K562 (cell line): Measurements from ENCODE around the gene PCDH9. TPM values are rescaled to one million over a fixed set of nuclear protein-coding genes. Genes with fewer than 3 reads are reported as not detected.

Experiments
- ATAC-seq: fragments of 200-7000 bp; cut with Tn5 transposase; 3 replicates; pipeline ENCODE4 v1.9.1; 2020; ENCODE audit warnings: moderate library complexity
- BruUV-seq: library from RNA; stranded (reverse); fragments of 400-500 nt; replicated peaks from 2 replicates; lab custom pipeline; 2021; lab: Mats Ljungman, UMichigan
- CTCF ChIA-PET: fragments of 300-600 bp; formaldehyde crosslinking; extraction: SDS; loops from one replicate; lab custom pipeline; 2021; ENCODE audit warnings: low intra/inter-chr PET ratio; lab: Yijun Ruan, JAX
- POLR2A ChIA-PET: fragments of 300-600, 350-650 bp; sonication (Branson Sonifier 250); formaldehyde crosslinking; extraction: SDS; loops from one replicate; lab custom pipeline; 2021; ENCODE audit warnings: antibody characterized with exemption, inconsistent platforms; lab: Yijun Ruan, JAX
- DNase-seq, 4 experiments: peaks; one replicate each; pipeline versions ENCODE4 v3.0.0 to v3.0.0-alpha.2; 2011 to 2018; ENCODE audit warnings: low spot score in 3 of 4, mixed read lengths in 3 of 4; ENCODE audit errors: extremely low read depth in 1 of 4
- FAIRE-seq: peaks from 2 replicates; lab custom pipeline; 2011; peaks lifted over from hg19 to GRCh38; lab: Jason Lieb, UNC
- H2AFZ ChIP-seq: 2 replicates; pipeline ENCODE4 v1.6.0; 2011; ENCODE audit warnings: low read depth, low read length, control low read depth, inconsistent platforms
- H3K27ac ChIP-seq: fragments of 200-600 bp; 3 replicates; pipeline ENCODE4 v1.8.0; 2011; ENCODE audit warnings: low read depth, mild to moderate bottlenecking, control low read depth, inconsistent platforms, low read length, moderate library complexity, mixed read lengths; ENCODE audit errors: extremely low read depth
- H3K27me3 ChIP-seq, 2 experiments: fragments of 300-600 bp in 1 of 2; 2 replicates in 1 of 2; 3 replicates in 1 of 2; pipeline versions ENCODE4 v1.6.0 to v1.8.0; 2011; ENCODE audit warnings: inconsistent platforms in 2 of 2, low read length in 2 of 2, mild to moderate bottlenecking in 1 of 2, mixed read lengths in 1 of 2, moderate library complexity in 1 of 2; ENCODE audit not compliant: control insufficient read depth in 2 of 2, insufficient read depth in 2 of 2
- H3K36me3 ChIP-seq: fragments of 300-600 bp; 3 replicates; pipeline ENCODE4 v1.8.0; 2011; ENCODE audit warnings: mild to moderate bottlenecking, low read length, inconsistent platforms; ENCODE audit not compliant: control insufficient read depth, insufficient read depth
- H3K4me1 ChIP-seq, 2 experiments: fragments of 200-600 bp in 1 of 2; replicated peaks in 1 of 2; 2 replicates in 1 of 2; 3 replicates in 1 of 2; pipeline versions ENCODE4 v1.5.1 to v1.8.0; 2011; ENCODE audit warnings: inconsistent platforms in 2 of 2, low read length in 2 of 2, mild to moderate bottlenecking in 1 of 2, mixed read lengths in 1 of 2, moderate library complexity in 1 of 2; ENCODE audit not compliant: control insufficient read depth in 2 of 2, insufficient read depth in 2 of 2
- H3K4me2 ChIP-seq: 2 replicates; pipeline ENCODE4 v1.6.1; 2011; ENCODE audit warnings: low read length, control low read depth, inconsistent platforms, mixed read lengths; ENCODE audit not compliant: insufficient read depth
- H3K4me3 ChIP-seq: fragments of 200-600 bp; sonication (generic), shearing (Covaris generic); 2 replicates; pipeline ENCODE4 v1.5.1; 2016; ENCODE audit warnings: control low read depth, inconsistent platforms
- H3K79me2 ChIP-seq: fragments of 200-600 bp; 3 replicates; pipeline ENCODE4 v1.8.0; 2011; ENCODE audit warnings: low read length, inconsistent platforms; ENCODE audit not compliant: control insufficient read depth, insufficient read depth
- H3K9ac ChIP-seq, 2 experiments: 2 replicates each; pipeline versions ENCODE4 v1.6.0 to v1.6.1; 2011; ENCODE audit warnings: low read depth in 2 of 2, low read length in 2 of 2, control low read depth in 1 of 2, inconsistent platforms in 1 of 2, mild to moderate bottlenecking in 1 of 2, mixed read lengths in 1 of 2; ENCODE audit not compliant: insufficient read depth in 1 of 2
- H3K9me1 ChIP-seq: one replicate; pipeline ENCODE4 v1.6.0; 2011; ENCODE audit warnings: inconsistent platforms, mild to moderate bottlenecking, low read length, moderate library complexity; ENCODE audit not compliant: control insufficient read depth, insufficient read depth
- H3K9me3 ChIP-seq: replicated peaks from 2 replicates; pipeline ENCODE4 v1.5.1; 2011; ENCODE audit warnings: low read depth, low read length, inconsistent platforms; ENCODE audit not compliant: control insufficient read depth, insufficient read depth
- H4K20me1 ChIP-seq: replicated peaks from 2 replicates; pipeline ENCODE4 v1.6.1; 2011; ENCODE audit warnings: low read length, inconsistent platforms, mixed read lengths; ENCODE audit not compliant: control insufficient read depth, insufficient read depth
- DNMT1 ChIP-seq: fragments of 450-650 bp; IDR thresholded peaks from 2 replicates; pipeline ENCODE4 v1.6.1; 2016; ENCODE audit warnings: antibody characterized with exemption, mild to moderate bottlenecking
- ELK1 ChIP-seq: sonication (generic); formaldehyde crosslinking; IDR thresholded peaks from 2 replicates; pipeline ENCODE4 v1.8.1; 2022; ENCODE audit warnings: missing genetic modification reagents
- HINFP ChIP-seq: fragments of 450-650 bp; conservative IDR thresholded peaks from 2 replicates; pipeline ENCODE4 v1.6.1; 2016; ENCODE audit warnings: missing genetic modification characterization, low read depth, mild to moderate bottlenecking, control low read depth, missing compliant biosample characterization
- HMG20A ChIP-seq: fragments of 450-650 bp; formaldehyde crosslinking; conservative IDR thresholded peaks from 2 replicates; pipeline ENCODE4 v1.4.0; 2020; ENCODE audit warnings: mild to moderate bottlenecking, mixed read lengths
- HOMEZ ChIP-seq: fragments of 250-450 bp; sonication (Bioruptor Pico); IDR thresholded peaks from 2 replicates; pipeline ENCODE4 v1.4.0; 2020; ENCODE audit warnings: mild to moderate bottlenecking, moderate library complexity
- ILF3 ChIP-seq: fragments of 450-650 bp; IDR thresholded peaks from 2 replicates; pipeline ENCODE4 v1.6.1; 2018; ENCODE audit warnings: antibody characterized with exemption, mild to moderate bottlenecking, moderate library complexity, borderline replicate concordance
- MTA2 ChIP-seq: fragments of 450-650 bp; IDR thresholded peaks from 2 replicates; pipeline ENCODE4 v1.6.1; 2016; ENCODE audit warnings: low read depth
- ZNF280A ChIP-seq: fragments of 450-650 bp; IDR thresholded peaks from 2 replicates; pipeline ENCODE4 v1.6.1; 2018; ENCODE audit warnings: mild to moderate bottlenecking, low read depth; ENCODE audit not compliant: partially characterized antibody
- WGBS: fragments of 100-300 bp; shearing (Covaris generic); methylation state at CpG from one replicate; pipeline ENCODE4 v1.1.6; 2016; ENCODE audit warnings: low coverage, mixed read lengths; ENCODE audit not compliant: insufficient coverage; ENCODE audit errors: missing lambda C conversion rate; 5-methylcytosine and 5-hydroxymethylcytosine counted together
- in situ Hi-C: fragments of 300-500 bp; cut with MboI; formaldehyde crosslinking; loops from 4 replicates; pipeline ENCODE4 v1.15.0; 2018; ENCODE audit warnings: inconsistent platforms, mixed read lengths
- intact Hi-C: fragments of 100-400 bp; cut with micrococcal nuclease; formaldehyde crosslinking; loops from 2 replicates; pipeline ENCODE4 v1.14.2; 2022
- polyA plus RNA-seq, 8 experiments: library from polyadenylated mRNA; depleted of rRNA in 4 of 8; stranded (reverse) in 5 of 8; unstranded in 3 of 8; fragments of >200 nt; fragmentation: Nextera tagmentation in 2 of 8; fragmentation: Illumina TruSeq in 1 of 8; extraction: Ambion mirVana in 2 of 8; extraction: Trizol in 1 of 8; gene quantifications; 2 replicates each; pipeline versions ENCODE4 v1.2.1 to v1.2.3, GENCODE V29; 2011 to 2014; ENCODE audit warnings: inconsistent platforms in 1 of 8, missing spikeins in 1 of 8
- total RNA-seq, 7 experiments: library from RNA; depleted of rRNA in 6 of 7; stranded (reverse); fragments of >200 nt in 6 of 7; fragmentation: Illumina TruSeq in 2 of 7; extraction: Trizol in 2 of 7; gene quantifications; 2 replicates each; pipeline versions ENCODE4 v1.2.1 to v1.2.3, GENCODE V29; 2011 to 2021; ENCODE audit warnings: low replicate concordance in 1 of 7

The PCDH9 gene
- total and polyA plus RNA-seq, 9 of the 15 experiments (the other 6 are each of a cell fraction or from before 2014, with no cell fraction given): 1.1 to 6.7 (median 4.9) TPM

- Histone ChIP-seq H3K9me3 (no peaks in the 10 kb centered on the region), H3K4me1 (no peaks in the 10 kb centered on the region), H3K27me3 (no peaks in the 10 kb centered on the region), H4K20me1 (no peaks in the 10 kb centered on the region), H3K9ac (no peak overlapping the region), H3K36me3 (no peaks in the 10 kb centered on the region), H3K9me1 (no peaks in the 10 kb centered on the region), H3K4me3 (no peak overlapping the region), H2AFZ (no peak overlapping the region), H3K27ac (no peak overlapping the region), H3K79me2 (no peaks in the 10 kb centered on the region), H3K4me2 (no peak overlapping the region)
- BruUV-seq: no TSS peak
- WGBS: 55% methylated on average over 4 of the region's 4 CpGs
- FAIRE-seq (no peak), DNase-seq (no peak), ATAC-seq (no peak)
- in situ Hi-C loops: no loop called here
- POLR2A ChIA-PET: no interaction called here
- intact Hi-C loops: no loop called here
- no peak for TF ChIP-seq HOMEZ
- TF ChIP-seq MTA2: no peak
- CTCF ChIA-PET: no interaction called here
Measured at GRCh38 chr13:66952507-66952906, 277.6 kb downstream of the PCDH9 start.

- no peaks in the 10 kb centered on the region for H3K79me2 ChIP-seq
- FAIRE-seq (no peak), ATAC-seq (no peak), DNase-seq (no peak)
- H3K27me3 ChIP-seq: no peaks in the 10 kb centered on the region
- in situ Hi-C loops (no loop called here), intact Hi-C loops (no loop called here)
- H2AFZ ChIP-seq: no peak overlapping the region
- WGBS: 42% methylated on average over 2 of the region's 2 CpGs
- CTCF ChIA-PET: no interaction called here
- H3K9ac ChIP-seq: no peak overlapping the region
- no peaks in the 10 kb centered on the region for H3K9me1 ChIP-seq
- POLR2A ChIA-PET: interaction anchor here (0.6 kb wide), 1 partner anchor 334 kb away, joined by 3 read pairs; no protein-coding TSS in a partner anchor
- no peaks in the 10 kb centered on the region for H3K9me3 ChIP-seq
- no peaks in the 10 kb centered on the region for H3K36me3 ChIP-seq
- no peak overlapping the region for H3K27ac ChIP-seq
- H3K4me1 ChIP-seq: no peaks in the 10 kb centered on the region
- H4K20me1 ChIP-seq: no peaks in the 10 kb centered on the region
- no peak overlapping the region for H3K4me3 ChIP-seq
- no TSS peak for BruUV-seq
- H3K4me2 ChIP-seq: no peak overlapping the region
- TF ChIP-seq ELK1 (CRISPR knock-in tag) (no peak), HINFP (tag) (no peak), ILF3 (no peak), HMG20A (CRISPR knock-in tag) (no peak), DNMT1 (no peak), ZNF280A (no peak)
Measured at GRCh38 chr13:66951426-66951825, 278.7 kb downstream of the PCDH9 start.
